ENCODE measurements around the gene S100A4.

The S100A4 gene

GRCh38 chr1:153513023-153513422 is 32.6 kb downstream of the S100A4 start:
- H3K9me3 ChIP-seq (ENCODE audit: control insufficient read depth in 5 of 5, low read length in 5 of 5): no peaks in the 10 kb centered on the region
- no peaks in the 10 kb centered on the region for H3K36me3 ChIP-seq (ENCODE audit: control insufficient read depth in 5 of 5, insufficient read depth in 5 of 5, low read length in 5 of 5)
- H3K27me3 ChIP-seq (ENCODE audit: control insufficient read depth in 5 of 5, insufficient read depth in 4 of 5, low read length in 5 of 5): no peaks in the 10 kb centered on the region
- no peak overlapping the region for H3K4me3 ChIP-seq (ENCODE audit: low read depth in 1 of 5, low read length in 5 of 5)
- peaks cover 0 to 11% (median under 1%) of the 10 kb centered on the region in 5 donors for H3K4me1 ChIP-seq (ENCODE audit: control insufficient read depth in 5 of 5, insufficient read depth in 5 of 5, low read length in 5 of 5)
- no peak overlapping the region for H3K9ac ChIP-seq (ENCODE audit: low read length in 5 of 5)
- no peak overlapping the region for H3K27ac ChIP-seq (ENCODE audit: low read depth, low read length)

- H3K9me3 ChIP-seq (ENCODE audit: control insufficient read depth in 5 of 5, low read length in 5 of 5): no peaks in the 10 kb centered on the region
- H3K27me3 ChIP-seq (ENCODE audit: control insufficient read depth in 5 of 5, insufficient read depth in 4 of 5, low read length in 5 of 5): no peaks in the 10 kb centered on the region
- no peak overlapping the region for H3K9ac ChIP-seq (ENCODE audit: low read length in 5 of 5)
- H3K27ac ChIP-seq (ENCODE audit: low read depth, low read length): no peak overlapping the region
- peaks cover 7 to 28% (median 19%) of the 10 kb centered on the region in 5 donors for H3K4me1 ChIP-seq (ENCODE audit: control insufficient read depth in 5 of 5, insufficient read depth in 5 of 5, low read length in 5 of 5)
- no peak overlapping the region for H3K4me3 ChIP-seq (ENCODE audit: low read depth in 1 of 5, low read length in 5 of 5)
- no peaks in the 10 kb centered on the region for H3K36me3 ChIP-seq (ENCODE audit: control insufficient read depth in 5 of 5, insufficient read depth in 5 of 5, low read length in 5 of 5)
Measured at GRCh38 chr1:153510984-153511410, 34.6 kb downstream of the S100A4 start.

- H3K4me3 ChIP-seq (ENCODE audit: low read depth in 1 of 5, low read length in 5 of 5): no peak overlapping the region
- H3K4me1 ChIP-seq (ENCODE audit: control insufficient read depth in 5 of 5, insufficient read depth in 5 of 5, low read length in 5 of 5): peaks cover 9 to 26% (median 23%) of the 10 kb centered on the region in 5 donors
- H3K9me3 ChIP-seq (ENCODE audit: control insufficient read depth in 5 of 5, low read length in 5 of 5): no peaks in the 10 kb centered on the region
- H3K27ac ChIP-seq (ENCODE audit: low read depth, low read length): no peak overlapping the region
- no peaks in the 10 kb centered on the region for H3K36me3 ChIP-seq (ENCODE audit: control insufficient read depth in 5 of 5, insufficient read depth in 5 of 5, low read length in 5 of 5)
- no peaks in the 10 kb centered on the region for H3K27me3 ChIP-seq (ENCODE audit: control insufficient read depth in 5 of 5, insufficient read depth in 4 of 5, low read length in 5 of 5)
- no peak overlapping the region for H3K9ac ChIP-seq (ENCODE audit: low read length in 5 of 5)
Measured at GRCh38 chr1:153509729-153510354, 35.8 kb downstream of the S100A4 start.

GRCh38 chr1:153509036-153509435 is 36.6 kb downstream of the S100A4 start:
- H3K4me3 ChIP-seq (ENCODE audit: low read depth in 1 of 5, low read length in 5 of 5): no peak overlapping the region
- no peaks in the 10 kb centered on the region for H3K36me3 ChIP-seq (ENCODE audit: control insufficient read depth in 5 of 5, insufficient read depth in 5 of 5, low read length in 5 of 5)
- peaks cover 9 to 26% (median 23%) of the 10 kb centered on the region in 5 donors for H3K4me1 ChIP-seq (ENCODE audit: control insufficient read depth in 5 of 5, insufficient read depth in 5 of 5, low read length in 5 of 5)
- no peak overlapping the region for H3K9ac ChIP-seq (ENCODE audit: low read length in 5 of 5)
- no peaks in the 10 kb centered on the region for H3K27me3 ChIP-seq (ENCODE audit: control insufficient read depth in 5 of 5, insufficient read depth in 4 of 5, low read length in 5 of 5)
- no peaks in the 10 kb centered on the region for H3K9me3 ChIP-seq (ENCODE audit: control insufficient read depth in 5 of 5, low read length in 5 of 5)
- H3K27ac ChIP-seq (ENCODE audit: low read depth, low read length): no peak overlapping the region

- no peaks in the 10 kb centered on the region for H3K36me3 ChIP-seq (ENCODE audit: control insufficient read depth in 5 of 5, insufficient read depth in 5 of 5, low read length in 5 of 5)
- peak overlapping the region in 2 of 5 donors; percentile 43 to 68 for H3K9ac ChIP-seq (ENCODE audit: low read length in 5 of 5)
- H3K4me3 ChIP-seq (ENCODE audit: low read depth in 1 of 5, low read length in 5 of 5): no peak overlapping the region
- H3K4me1 ChIP-seq (ENCODE audit: control insufficient read depth in 5 of 5, insufficient read depth in 5 of 5, low read length in 5 of 5): peaks cover 9 to 26% (median 23%) of the 10 kb centered on the region in 5 donors
- peak overlapping the region; percentile 86 for H3K27ac ChIP-seq (ENCODE audit: low read depth, low read length)
- no peaks in the 10 kb centered on the region for H3K9me3 ChIP-seq (ENCODE audit: control insufficient read depth in 5 of 5, low read length in 5 of 5)
- H3K27me3 ChIP-seq (ENCODE audit: control insufficient read depth in 5 of 5, insufficient read depth in 4 of 5, low read length in 5 of 5): no peaks in the 10 kb centered on the region
Measured at GRCh38 chr1:153507926-153508583, 37.6 kb downstream of the S100A4 start.

GRCh38 chr1:153506831-153507413 is 38.7 kb downstream of the S100A4 start:
- H3K9ac ChIP-seq (ENCODE audit: low read length in 5 of 5): peak overlapping the region in 3 of 5 donors; percentile 13 to 68 (median 43)
- no peaks in the 10 kb centered on the region for H3K27me3 ChIP-seq (ENCODE audit: control insufficient read depth in 5 of 5, insufficient read depth in 4 of 5, low read length in 5 of 5)
- no peaks in the 10 kb centered on the region for H3K36me3 ChIP-seq (ENCODE audit: control insufficient read depth in 5 of 5, insufficient read depth in 5 of 5, low read length in 5 of 5)
- H3K4me3 ChIP-seq (ENCODE audit: low read depth in 1 of 5, low read length in 5 of 5): peak overlapping the region in 1 of 5 donors; percentile 31
- H3K4me1 ChIP-seq (ENCODE audit: control insufficient read depth in 5 of 5, insufficient read depth in 5 of 5, low read length in 5 of 5): peaks cover 9 to 26% (median 23%) of the 10 kb centered on the region in 5 donors
- no peaks in the 10 kb centered on the region for H3K9me3 ChIP-seq (ENCODE audit: control insufficient read depth in 5 of 5, low read length in 5 of 5)
- H3K27ac ChIP-seq (ENCODE audit: low read depth, low read length): peak overlapping the region; percentile 86

- H3K27ac ChIP-seq (ENCODE audit: low read depth, low read length): peak overlapping the region; percentile 86
- H3K27me3 ChIP-seq (ENCODE audit: control insufficient read depth in 5 of 5, insufficient read depth in 4 of 5, low read length in 5 of 5): no peaks in the 10 kb centered on the region
- no peaks in the 10 kb centered on the region for H3K9me3 ChIP-seq (ENCODE audit: control insufficient read depth in 5 of 5, low read length in 5 of 5)
- no peaks in the 10 kb centered on the region for H3K36me3 ChIP-seq (ENCODE audit: control insufficient read depth in 5 of 5, insufficient read depth in 5 of 5, low read length in 5 of 5)
- H3K9ac ChIP-seq (ENCODE audit: low read length in 5 of 5): no peak overlapping the region
- peaks cover 9 to 26% (median 23%) of the 10 kb centered on the region in 5 donors for H3K4me1 ChIP-seq (ENCODE audit: control insufficient read depth in 5 of 5, insufficient read depth in 5 of 5, low read length in 5 of 5)
- H3K4me3 ChIP-seq (ENCODE audit: low read depth in 1 of 5, low read length in 5 of 5): peak overlapping the region in 2 of 5 donors; percentile 0 to 31
Measured at GRCh38 chr1:153506386-153506785, 39.2 kb downstream of the S100A4 start.

GRCh38 chr1:153505576-153505975 is 40.0 kb downstream of the S100A4 start:
- no peaks in the 10 kb centered on the region for H3K36me3 ChIP-seq (ENCODE audit: control insufficient read depth in 5 of 5, insufficient read depth in 5 of 5, low read length in 5 of 5)
- no peak overlapping the region for H3K9ac ChIP-seq (ENCODE audit: low read length in 5 of 5)
- H3K4me1 ChIP-seq (ENCODE audit: control insufficient read depth in 5 of 5, insufficient read depth in 5 of 5, low read length in 5 of 5): peaks cover 9 to 26% (median 23%) of the 10 kb centered on the region in 5 donors
- no peaks in the 10 kb centered on the region for H3K27me3 ChIP-seq (ENCODE audit: control insufficient read depth in 5 of 5, insufficient read depth in 4 of 5, low read length in 5 of 5)
- no peak overlapping the region for H3K27ac ChIP-seq (ENCODE audit: low read depth, low read length)
- H3K4me3 ChIP-seq (ENCODE audit: low read depth in 1 of 5, low read length in 5 of 5): no peak overlapping the region
- no peaks in the 10 kb centered on the region for H3K9me3 ChIP-seq (ENCODE audit: control insufficient read depth in 5 of 5, low read length in 5 of 5)

GRCh38 chr1:153503766-153504165 is 41.8 kb downstream of the S100A4 start:
- Histone ChIP-seq H3K36me3 (ENCODE audit: control insufficient read depth in 5 of 5, insufficient read depth in 5 of 5, low read length in 5 of 5) (no peaks in the 10 kb centered on the region), H3K4me3 (ENCODE audit: low read depth in 1 of 5, low read length in 5 of 5) (no peak overlapping the region), H3K27me3 (ENCODE audit: control insufficient read depth in 5 of 5, insufficient read depth in 4 of 5, low read length in 5 of 5) (no peaks in the 10 kb centered on the region), H3K9me3 (ENCODE audit: control insufficient read depth in 5 of 5, low read length in 5 of 5) (no peaks in the 10 kb centered on the region), H3K9ac (ENCODE audit: low read length in 5 of 5) (no peak overlapping the region), H3K27ac (ENCODE audit: low read depth, low read length) (no peak overlapping the region), H3K4me1 (ENCODE audit: control insufficient read depth in 5 of 5, insufficient read depth in 5 of 5, low read length in 5 of 5) (peaks cover 9 to 26% (median 23%) of the 10 kb centered on the region in 5 donors)

GRCh38 chr1:153498746-153499145 is 46.9 kb downstream of the S100A4 start:
- no peaks in the 10 kb centered on the region for H3K36me3 ChIP-seq (ENCODE audit: control insufficient read depth in 5 of 5, insufficient read depth in 5 of 5, low read length in 5 of 5)
- no peak overlapping the region for H3K9ac ChIP-seq (ENCODE audit: low read length in 5 of 5)
- no peaks in the 10 kb centered on the region for H3K9me3 ChIP-seq (ENCODE audit: control insufficient read depth in 5 of 5, low read length in 5 of 5)
- H3K4me3 ChIP-seq (ENCODE audit: low read depth in 1 of 5, low read length in 5 of 5): no peak overlapping the region
- peaks cover 0 to 2% (median 0%) of the 10 kb centered on the region in 5 donors for H3K4me1 ChIP-seq (ENCODE audit: control insufficient read depth in 5 of 5, insufficient read depth in 5 of 5, low read length in 5 of 5)
- no peak overlapping the region for H3K27ac ChIP-seq (ENCODE audit: low read depth, low read length)
- H3K27me3 ChIP-seq (ENCODE audit: control insufficient read depth in 5 of 5, insufficient read depth in 4 of 5, low read length in 5 of 5): no peaks in the 10 kb centered on the region
